ENCODE data around the gene MAP3K1.

DNA sequence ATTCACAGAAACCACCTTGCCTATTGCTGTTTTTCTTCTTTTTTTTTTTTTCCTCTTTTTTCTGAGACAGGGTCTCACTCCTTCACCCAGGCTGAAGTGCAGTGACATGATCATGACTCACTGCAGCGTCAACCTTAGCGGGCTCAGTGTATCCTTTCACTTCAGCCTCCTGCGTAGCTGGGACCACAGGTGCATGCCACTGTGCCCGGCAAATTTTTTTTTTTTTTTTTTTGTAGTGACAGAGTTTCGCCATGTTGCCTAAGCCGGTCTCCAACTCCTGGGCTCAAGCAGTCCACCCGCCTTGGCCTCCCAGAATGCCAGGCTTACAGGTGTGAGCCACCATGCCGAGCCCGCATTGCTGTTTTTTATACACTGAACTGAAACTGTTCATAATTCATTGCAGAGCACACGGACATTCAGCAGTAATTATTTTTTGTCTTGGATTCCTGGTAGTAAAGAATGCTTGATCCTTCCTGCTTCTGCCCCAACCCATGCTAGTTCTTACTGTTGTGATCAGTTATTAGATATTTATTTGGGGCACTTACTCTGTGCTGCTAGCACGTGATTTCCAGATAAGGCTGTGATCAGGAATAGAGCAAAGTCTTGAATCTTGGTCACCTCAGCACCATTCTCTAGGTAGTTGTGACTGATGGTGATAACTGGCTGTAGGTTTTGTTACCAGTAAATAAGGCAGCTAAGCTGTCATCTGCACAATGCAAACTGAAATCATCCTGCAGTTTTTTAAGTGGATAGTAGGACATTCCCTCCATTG, 14.0 kb downstream of the MAP3K1 start:
- TF ChIP-seq, protein P1, sequence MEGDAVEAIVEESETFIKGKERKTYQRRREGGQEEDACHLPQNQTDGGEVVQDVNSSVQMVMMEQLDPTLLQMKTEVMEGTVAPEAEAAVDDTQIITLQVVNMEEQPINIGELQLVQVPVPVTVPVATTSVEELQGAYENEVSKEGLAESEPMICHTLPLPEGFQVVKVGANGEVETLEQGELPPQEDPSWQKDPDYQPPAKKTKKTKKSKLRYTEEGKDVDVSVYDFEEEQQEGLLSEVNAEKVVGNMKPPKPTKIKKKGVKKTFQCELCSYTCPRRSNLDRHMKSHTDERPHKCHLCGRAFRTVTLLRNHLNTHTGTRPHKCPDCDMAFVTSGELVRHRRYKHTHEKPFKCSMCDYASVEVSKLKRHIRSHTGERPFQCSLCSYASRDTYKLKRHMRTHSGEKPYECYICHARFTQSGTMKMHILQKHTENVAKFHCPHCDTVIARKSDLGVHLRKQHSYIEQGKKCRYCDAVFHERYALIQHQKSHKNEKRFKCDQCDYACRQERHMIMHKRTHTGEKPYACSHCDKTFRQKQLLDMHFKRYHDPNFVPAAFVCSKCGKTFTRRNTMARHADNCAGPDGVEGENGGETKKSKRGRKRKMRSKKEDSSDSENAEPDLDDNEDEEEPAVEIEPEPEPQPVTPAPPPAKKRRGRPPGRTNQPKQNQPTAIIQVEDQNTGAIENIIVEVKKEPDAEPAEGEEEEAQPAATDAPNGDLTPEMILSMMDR (IDR thresholded peaks at IDR 0.05): no peak
- TF ChIP-seq POLR2A (IDR thresholded peaks at IDR 0.05) (no peak), EP300 (IDR thresholded peaks at IDR 0.05) (no peak), POLR2AphosphoS5 (IDR thresholded peaks at IDR 0.05) (no peak)

All from upper lobe of left lung (tissue), 4 donors.